Stimulated activated CD8-positive, alpha-beta memory T cell treated with anti-CD3 and anti-CD28 coated beads, Interleukin-15, amount 100 ng/mL, for 1 hour (primary cell): Measurements from ENCODE around the gene ZNF865.
A peak's percentile ranks its signal among the peaks of the same experiment; 100 is the strongest.

ENCODE experiments used
- DNase-seq: peaks from one replicate; pipeline ENCODE4 v3.0.0-alpha.2; 2020; ENCODE audit warnings: low read depth

The ZNF865 gene

DNA sequence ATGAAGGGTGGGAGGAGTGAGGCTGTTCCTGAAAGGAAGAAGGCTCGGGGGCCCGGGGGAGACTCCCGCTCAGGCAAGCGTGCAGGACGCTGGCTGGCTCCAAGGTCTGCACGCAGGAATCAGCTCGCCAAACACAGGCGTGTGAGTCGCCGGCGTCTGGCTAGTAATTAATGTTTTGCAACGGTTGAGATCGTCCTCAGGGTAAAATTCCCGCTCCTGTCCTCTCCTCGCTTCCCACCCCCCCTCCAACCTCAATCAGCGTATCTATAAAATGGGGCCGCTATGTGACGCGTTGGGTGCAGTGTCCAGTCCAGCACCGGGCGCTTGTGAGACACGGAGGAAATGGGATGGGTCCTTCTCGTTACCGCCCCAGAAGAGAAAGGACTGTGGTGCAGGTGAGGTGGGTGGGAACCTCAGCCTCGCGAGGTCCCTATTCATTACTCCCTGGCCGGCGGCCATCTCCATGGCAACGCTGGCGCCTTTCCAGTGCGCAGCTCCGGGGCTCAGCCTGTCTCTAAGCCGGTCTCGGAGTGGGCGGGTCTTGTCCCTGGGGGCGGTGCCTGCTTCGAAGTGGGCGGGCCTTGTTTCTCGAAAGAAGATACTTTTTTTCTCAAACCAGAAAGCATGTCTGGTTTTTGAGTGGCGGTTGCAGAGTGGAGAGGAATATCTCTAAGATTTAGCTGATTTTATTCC is 18.3 kb upstream of the ZNF865 start:
- DNase-seq = peak; percentile 84

DNA sequence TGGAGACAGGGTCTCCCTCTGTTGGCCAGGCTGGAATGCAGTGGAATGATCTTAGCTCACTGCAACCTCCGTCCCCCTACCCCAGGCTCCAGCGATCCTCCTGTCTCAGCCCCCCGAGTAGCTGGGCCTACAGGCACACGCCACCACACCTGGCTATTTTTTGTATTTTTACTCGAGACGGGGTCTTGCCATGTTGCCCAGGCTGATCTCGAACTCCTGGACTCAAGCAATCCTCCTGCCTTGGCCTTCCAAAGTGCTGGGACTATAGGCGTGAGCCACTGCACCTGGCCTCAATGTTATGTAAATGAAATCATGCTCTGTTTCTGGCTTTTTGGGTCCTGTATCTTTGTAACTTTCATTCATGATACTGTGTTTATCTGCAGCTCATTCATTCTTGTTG is 16.7 kb upstream of the ZNF865 start:
- no peak for DNase-seq

DNA sequence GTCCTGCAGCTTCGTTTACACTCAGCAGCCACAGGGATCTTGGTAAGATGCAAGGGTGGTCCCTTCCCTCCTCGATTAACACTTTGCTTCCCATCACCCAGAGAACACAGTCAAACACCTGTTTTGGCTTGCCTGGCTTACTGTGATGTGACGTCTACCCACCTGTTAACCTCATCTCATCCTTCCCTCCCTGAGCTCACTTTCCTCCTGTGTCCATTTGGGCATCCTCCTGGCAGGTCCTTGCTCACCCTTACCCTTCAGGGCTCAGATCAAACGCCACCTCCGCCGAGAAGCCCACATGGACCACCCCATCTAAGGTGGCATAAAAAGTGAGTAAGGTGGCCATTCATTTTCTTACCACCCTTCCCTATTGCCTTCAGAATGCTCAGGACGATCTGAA is 15.3 kb upstream of the ZNF865 start:
- DNase-seq = no peak

DNA sequence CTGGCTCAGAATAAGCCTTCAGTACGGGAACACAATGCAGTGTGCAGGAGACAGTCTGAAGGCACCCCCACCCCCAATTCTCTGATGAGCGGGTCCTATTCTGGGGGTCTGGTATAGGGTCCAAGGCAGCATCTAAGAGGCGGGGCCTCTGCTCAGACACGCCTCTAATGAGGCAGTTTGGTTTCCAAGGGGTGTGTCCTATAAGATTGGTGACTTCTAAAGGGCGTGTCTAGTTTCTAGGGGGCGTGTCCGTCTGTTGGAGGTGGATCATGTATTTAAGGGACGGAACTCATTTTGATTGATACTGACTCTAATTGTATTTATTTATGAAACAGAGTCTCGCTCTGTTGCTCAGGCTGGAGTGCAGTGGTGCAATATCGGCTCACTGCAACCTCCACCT is 14.8 kb upstream of the ZNF865 start:
- DNase-seq = no peak

DNA sequence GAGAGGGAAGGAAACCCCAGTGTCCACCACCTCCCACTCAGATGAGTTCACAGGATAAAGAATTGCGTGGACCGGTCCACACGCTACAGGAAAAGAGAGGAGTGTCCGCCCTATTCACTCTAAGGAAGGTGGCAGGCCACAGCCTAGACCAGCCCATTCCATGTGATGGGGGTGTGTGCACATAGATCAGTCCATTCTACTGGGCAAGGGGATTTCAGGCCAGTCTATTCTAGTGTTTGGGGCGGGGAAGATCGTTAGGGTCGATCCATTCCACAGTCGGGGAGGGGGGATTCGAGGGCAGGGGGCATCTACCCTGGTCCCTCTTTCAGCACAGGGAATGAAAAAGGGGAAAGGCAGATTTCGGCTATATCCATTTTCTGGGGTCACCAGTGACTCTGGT is 13.9 kb upstream of the ZNF865 start:
- DNase-seq = no peak

DNA sequence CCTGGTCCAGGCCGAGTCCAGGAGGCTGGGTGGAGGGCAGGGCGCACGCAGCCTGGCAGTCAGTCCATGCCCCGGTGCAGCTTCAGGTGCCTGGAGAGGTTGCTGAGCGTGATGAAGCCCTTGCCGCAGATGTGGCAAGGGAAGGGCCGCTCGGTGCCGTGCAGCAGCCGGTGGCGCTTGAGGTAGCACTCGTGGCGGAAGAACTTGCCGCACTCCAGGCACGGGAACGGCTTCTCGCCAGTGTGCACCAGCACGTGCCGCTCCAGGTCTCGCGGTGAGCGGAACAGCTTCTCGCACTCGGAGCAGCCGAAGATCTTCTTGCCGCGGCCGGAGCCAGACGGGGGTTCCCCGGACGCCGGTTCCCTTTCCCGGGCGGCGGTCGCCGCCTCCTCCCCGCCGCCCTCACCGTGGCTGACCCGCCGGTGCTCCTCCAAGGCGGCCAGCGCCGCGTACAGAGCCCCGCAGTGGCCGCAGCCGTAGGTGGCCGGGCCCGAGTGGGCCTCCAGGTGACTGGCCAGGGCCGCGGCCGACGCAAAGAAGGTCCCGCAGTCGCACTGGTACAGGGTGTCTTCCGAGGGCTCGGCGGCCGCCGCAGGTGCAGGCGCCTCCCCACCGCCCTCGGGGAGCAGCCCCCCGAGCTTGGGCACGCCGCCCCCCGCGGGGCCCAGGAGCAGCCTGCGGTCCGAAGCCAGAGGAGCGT is 12.9 kb upstream of the ZNF865 start:
- DNase-seq = no peak

DNA sequence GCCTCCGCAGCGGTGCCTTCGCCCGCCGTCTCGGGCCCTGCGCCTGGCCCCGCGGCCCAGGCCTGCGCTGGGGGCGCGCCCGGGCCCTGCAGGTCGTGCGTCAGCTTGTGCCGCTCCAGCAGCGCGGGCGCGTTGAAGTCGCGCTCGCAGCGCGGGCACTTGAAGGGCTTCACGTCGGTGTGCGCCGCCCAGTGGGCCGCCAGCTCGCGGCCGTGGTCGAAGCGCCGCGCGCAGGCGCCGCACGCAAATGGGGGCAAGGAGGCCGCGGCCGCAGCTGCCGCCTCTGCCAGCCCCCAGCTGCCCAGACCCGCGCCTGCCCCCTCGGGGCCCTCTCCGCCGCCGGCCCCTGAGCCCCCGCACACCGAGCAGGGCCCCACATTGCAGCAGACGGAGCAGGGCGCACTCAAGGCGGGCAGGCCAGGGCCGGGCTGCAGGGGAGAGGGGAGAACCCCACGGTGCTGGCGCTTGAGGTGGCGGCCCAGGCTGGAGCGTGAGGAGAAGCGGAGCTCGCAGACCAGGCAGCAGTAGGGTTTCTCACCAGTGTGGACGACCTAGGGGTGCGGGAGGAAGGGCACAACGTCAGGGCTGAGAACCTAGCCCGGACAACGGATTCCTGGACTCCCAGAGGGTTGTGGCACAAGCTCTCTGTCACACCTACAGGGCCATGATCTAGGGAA is 12.2 kb upstream of the ZNF865 start:
- DNase-seq = no peak

DNA sequence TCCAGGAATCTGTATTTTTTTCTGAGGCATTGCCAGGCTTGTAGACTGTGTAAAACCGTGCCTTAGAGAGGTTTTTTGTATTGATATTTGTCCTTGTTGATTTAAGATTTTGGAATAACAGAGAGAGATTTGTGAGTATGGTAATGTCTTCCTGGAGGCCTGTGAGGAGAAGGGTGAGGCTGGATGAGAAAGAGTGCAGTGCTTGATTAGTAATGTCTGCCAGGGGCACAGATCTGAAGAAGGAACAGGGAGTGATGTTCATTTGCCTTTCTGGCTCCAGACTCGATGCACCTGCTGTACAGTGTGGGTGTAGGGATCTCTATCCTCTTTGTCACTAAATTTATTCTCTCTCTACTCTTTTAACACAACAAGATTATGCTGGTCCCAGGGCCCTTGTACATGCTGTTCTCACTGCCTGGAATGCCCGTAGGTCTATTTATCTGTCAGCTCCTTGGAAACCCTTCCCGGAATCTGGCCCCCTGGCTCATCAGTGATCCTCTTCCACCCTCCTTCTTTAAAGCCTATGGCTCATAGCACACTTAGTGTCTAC is 10.4 kb upstream of the ZNF865 start:
- DNase-seq = no peak

DNA sequence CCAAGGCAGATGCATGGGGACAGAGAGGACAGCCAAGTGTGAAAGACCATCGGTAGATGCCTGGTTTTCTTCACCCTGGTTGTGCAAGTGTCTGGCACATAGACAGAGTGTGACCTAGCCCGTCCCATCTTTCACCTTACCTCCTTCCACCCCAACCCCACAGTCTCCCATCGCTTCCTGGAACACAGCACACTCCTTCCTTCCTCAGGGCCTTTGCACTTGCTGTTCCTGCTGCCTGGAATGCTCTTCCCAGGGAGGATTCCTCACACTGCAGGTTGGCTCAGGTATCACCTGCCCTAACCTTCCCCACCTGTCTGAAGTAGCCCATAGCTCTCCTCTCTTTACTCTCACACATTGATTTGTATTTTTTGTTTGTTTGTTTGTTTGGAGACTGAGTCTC is 9.1 kb upstream of the ZNF865 start:
- DNase-seq = no peak

DNA sequence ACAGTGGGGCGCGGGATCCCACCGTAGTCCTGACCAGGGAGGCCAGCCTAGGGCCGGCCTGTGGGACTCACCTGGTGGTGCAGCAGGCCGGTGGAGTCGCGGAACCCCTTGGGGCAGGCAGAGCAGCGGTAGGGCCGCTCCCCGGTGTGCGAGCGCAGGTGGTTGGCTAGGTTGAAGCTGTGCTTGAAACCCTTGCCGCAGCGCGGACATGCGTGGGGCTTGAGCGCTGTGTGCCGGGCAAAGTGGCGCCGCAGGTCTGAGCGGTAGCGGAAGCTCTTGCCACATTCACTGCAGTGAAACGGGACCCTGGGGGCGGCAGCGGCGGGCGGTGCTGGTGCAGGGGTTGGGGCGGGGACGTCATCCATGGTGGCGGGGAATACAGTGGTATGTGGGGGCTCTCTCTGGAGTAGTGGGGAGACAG is 7.9 kb upstream of the ZNF865 start:
- DNase-seq = no peak

DNA sequence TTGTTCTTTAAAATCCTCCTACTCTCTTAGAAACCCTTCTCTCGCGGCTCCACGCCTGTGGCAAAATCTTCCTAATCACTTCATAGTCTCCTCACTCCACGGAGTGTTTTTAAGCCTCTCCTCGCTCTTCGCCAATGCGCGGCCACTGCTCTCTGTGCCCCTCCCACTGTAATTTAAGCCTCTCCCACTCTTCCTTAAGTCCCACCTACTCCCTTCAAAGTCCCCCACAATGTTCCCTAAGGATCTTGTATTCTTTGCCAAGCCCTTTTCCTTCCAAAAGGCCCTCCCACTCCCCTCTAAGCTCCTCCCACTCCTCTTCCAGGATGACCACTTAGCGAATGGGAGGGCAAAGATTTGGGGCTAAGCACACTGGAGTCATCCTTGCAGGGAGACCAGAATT is 7.4 kb upstream of the ZNF865 start:
- no peak for DNase-seq

DNA sequence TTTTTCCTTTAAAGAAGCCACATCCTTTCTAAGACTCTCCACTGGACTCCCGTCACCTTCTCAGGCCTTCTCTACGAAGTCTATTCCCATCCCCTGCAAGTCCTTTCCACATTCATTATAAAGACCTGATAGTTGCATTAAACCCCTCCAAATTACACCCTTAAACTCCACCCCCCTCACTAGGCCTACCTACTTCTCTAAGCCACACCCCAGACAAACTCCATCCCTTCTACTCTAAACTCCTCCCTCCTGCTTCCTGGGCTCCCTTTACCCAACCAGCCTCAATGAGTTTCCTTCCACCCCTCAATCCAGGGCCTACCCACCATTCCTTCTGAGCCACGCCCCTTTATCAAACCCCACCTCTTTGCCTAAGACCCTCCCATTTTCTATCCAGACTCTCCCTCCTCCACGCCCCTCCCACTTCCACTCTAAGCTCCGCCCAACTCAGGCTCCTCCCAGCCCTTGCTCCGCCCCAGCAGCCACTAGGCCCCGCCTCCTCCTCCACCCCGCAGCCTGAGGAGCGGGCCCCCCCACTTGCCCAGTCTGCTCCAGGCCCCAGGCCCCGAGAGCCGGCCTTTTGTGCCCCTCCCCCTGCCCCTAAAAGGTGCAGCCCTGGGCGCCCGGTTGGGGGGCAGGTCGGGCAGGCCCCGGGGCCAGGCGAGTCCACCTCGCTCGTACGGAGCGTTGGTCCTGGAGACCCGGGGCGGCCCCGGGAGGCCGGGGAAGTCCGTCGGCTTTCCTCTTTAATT is 6.6 kb upstream of the ZNF865 start:
- DNase-seq = peak; percentile 85

DNA sequence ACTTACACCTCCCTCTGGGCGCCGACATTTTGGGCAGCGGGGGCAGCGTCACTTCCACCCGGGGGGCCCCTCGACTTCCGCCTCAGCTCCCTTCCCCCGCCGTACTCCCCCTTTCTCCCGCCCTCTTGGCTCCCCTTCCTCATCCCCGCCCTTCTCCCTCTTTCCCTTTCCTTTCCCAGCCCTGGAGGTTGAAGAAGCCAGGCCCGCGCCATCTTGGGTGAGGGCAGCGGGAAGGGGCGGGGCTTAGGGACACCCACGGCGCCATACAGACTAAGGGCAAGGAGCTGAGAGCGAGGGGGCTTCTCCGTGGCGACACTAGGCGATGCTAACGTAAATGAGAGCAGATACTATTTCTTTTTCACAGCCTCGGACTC is 6.0 kb upstream of the ZNF865 start, which contains the start of gene FIZ1:
Gene FIZ1, minus strand, starts transcription at position 50 of the 374 bp plus-strand sequence. CDS start 1,652 bp downstream, outside the sequence.
- peak; percentile 89 for DNase-seq

DNA sequence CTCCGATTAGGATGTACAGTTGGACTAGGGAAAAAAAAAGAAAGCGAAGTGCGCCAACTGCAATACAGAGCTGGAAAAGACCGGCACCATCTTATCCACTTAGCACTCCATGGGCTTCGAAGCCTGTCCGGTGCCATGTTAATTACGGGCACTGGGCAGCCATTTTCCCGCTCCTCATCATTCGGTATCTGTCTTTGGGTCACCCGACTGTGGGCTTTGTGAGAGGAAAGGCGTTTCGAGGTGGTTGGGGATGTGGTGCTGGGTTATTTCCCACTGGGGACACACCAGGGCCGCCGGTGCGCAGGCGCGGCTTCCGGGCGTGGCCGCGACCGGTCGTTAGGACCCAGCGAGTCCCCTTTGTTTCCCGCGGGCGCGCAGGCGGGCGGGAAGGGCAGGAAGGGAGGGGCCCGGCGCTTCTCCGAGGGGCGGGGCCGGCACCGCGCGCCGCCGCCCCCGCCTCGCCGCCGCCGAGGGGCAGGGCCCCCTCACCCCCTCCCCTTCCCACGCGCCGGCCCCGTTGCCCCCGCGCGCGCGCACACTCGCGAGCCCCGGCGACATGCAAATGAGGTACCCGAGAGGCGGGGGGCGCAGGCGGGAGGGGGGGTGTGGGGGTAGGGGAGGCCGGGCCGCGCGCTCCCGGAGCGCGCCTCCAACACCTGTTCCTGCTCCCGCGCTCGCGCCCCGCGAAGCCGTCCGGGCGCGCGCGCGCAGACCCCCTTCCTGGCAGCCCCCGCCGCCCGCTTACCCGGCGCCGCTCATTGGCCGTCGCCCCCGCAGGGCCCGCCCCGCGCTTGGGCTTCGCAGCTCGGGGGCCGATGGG is 5.4 kb upstream of the ZNF865 start, which contains the start of gene ZNF524:
Gene ZNF524, plus strand, starts transcription at position 447 of the 820 bp plus-strand sequence. CDS start 1,825 bp downstream, outside the sequence.
- DNase-seq = peak; percentile 59

DNA sequence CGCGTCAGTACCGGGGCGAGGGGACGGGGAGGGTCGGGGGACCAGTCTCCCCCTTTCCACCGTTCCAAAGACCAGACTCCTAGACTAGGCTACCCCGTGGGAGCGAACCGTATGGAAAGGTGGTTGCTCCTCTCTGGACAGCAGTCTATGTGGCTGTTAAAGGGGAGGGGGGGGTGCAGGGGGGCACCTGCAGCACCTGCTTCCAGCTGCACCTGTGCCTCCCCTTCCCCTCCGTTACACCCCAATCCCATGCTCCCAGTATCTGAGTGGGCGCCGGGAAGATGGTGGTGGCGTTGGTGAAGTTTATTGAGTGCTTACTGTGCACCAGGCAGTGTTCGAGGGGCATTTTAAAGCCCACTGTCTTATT is 4.8 kb upstream of the ZNF865 start:
- no peak for DNase-seq

DNA sequence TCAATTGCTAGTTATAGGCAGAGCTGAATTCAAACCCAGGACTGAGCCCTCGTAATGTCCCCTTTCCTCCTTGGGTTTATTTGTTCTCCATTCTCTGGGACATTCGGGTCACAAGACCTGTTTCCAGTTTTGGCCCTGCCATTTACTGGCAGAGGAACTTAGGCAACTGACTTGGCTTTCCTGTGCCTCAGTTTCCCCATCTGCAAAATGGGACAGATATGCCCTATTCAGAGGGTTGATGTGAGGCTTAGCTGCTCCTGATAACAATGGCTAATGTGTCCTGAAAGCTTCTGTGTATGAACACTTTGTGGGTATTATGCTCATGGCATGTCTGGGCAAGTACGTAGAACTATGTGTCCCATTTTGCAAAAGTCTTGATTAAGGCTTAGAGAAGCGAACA is 4.4 kb upstream of the ZNF865 start:
- DNase-seq = no peak

DNA sequence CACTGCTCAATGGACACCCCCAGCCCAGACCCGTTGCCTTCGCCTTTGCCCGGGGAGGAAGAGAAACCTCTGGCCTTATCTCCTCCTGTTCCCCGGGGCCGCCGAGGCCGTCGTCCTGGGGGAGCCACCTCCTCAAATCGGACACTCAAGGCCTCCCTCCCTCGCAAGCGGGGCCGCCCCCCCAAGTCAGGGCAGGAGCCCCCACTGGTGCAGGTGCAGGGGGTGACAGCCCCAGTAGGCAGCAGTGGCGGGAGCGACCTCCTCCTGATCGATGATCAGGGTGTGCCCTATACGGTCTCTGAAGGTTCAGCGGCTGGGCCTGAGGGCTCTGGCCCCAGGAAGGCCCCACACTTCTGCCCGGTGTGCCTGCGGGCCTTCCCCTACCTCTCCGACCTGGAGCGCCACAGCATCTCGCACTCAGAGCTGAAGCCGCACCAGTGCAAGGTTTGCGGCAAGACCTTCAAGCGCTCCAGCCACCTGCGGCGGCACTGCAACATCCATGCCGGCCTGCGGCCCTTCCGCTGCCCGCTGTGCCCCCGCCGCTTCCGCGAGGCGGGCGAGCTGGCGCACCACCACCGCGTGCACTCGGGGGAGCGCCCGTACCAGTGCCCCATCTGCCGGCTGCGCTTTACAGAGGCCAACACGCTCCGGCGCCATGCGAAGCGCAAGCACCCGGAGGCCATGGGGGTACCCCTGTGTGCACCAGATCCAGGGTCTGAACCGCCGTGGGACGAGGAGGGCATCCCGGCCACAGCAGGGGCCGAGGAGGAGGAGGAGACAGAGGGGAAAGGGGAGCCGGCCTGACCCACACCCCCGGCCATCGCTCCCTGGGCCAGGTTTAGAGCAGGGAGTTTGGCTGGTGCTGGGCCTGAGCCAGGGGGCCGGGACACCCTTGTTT is 3.1 kb upstream of the ZNF865 start:
- no peak for DNase-seq

DNA sequence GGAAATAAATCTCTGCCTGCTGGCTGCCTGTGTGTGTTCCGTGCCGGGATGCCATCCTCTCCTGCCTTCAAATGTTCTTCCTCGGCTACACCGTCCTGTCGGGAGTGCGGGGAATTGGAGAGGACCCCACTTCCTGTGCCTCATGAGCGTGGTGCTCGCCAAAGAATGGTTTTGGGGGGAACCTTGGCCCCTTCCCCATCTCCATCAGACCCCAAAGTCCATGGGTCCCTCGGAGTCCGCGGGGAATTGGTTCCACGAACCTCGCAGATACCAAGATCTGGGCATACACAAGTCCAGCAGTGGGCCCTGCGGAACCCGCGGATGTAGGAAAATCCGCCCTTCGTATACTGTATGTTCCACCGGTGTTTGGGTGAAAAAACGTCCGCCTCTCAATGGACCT is 2.3 kb upstream of the ZNF865 start:
- no peak for DNase-seq

DNA sequence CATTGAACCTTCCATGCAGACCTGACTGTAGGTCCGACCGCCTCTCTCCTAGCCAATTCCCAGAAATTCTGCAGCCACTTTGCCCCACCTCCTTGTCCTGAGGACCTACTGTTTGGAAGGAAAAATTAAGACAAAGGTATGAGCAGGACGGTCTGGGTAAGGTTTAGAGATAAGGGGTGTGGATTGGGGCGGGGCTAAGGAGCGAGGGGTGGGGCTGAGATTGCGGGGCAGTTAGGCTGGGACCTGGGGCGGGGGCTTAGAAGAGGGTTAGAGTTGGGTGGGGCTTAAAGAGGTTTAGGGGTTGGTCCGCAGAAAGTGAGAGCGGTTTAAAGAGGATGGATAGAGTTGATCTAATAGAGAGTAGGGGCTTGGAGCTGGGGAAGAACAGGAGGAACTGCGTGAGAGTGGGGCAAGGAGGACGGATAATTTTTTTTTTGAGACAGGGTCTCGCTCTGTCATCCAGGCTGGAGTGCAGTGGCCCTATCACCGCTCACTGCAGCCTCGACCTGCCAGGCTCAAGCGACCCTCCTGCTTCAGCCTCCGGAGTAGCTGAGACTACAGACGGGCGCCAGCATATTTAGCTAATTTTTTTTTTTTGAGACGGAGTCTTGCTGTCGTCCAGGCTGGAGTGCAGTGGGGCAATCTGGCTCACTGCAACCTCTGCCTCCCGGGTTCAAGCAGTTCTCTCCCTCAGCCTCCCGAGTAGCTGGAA is 1.7 kb upstream of the ZNF865 start:
- no peak for DNase-seq
